Gastrocnemius medialis (tissue), 4 donors: Measurements from ENCODE around the gene ZNF362. TPM values are rescaled to one million over a fixed set of nuclear protein-coding genes. Genes with fewer than 3 reads are reported as not detected.
A peak's percentile ranks its signal among the peaks of the same experiment; 100 is the strongest.

ENCODE experiments used
- ATAC-seq, 2 donors: fragments of 150-250 bp; one replicate each; pipeline ENCODE4 v1.9.1; 2016
- DNase-seq, 2 donors: peaks; one replicate each; pipeline ENCODE4 v3.0.0-alpha.2; 2019
- H3K27ac ChIP-seq, 4 donors: fragments of 200-600 bp; sonication (generic); 1 replicate in 1 of 4; 2 replicates in 3 of 4; pipeline ENCODE4 v1.5.1; 2016 to 2018; ENCODE audit warnings: mild to moderate bottlenecking in 2 of 4, moderate library complexity in 1 of 4
- H3K27me3 ChIP-seq, 3 donors: fragments of 200-600 bp; sonication (generic) in 2 of 3; 1 replicate in 1 of 3; 2 replicates in 2 of 3; pipeline versions ENCODE4 v1.5.1 to v1.6.0; 2016 to 2019; ENCODE audit warnings: mild to moderate bottlenecking in 1 of 3, moderate library complexity in 1 of 3
- H3K36me3 ChIP-seq, 2 donors: fragments of 200-600 bp; sonication (generic) in 1 of 2; one replicate each; pipeline ENCODE4 v1.5.1; 2017 to 2018
- H3K4me1 ChIP-seq, 2 donors: fragments of 200-600 bp; sonication (generic) in 1 of 2; one replicate each; pipeline ENCODE4 v1.5.1; 2016 to 2017; ENCODE audit warnings: mild to moderate bottlenecking in 2 of 2
- H3K4me3 ChIP-seq, 4 donors: fragments of 200-600 bp; sonication (generic) in 3 of 4; 1 replicate in 1 of 4; 2 replicates in 3 of 4; pipeline ENCODE4 v1.5.1; 2016 to 2019; ENCODE audit warnings: mild to moderate bottlenecking in 2 of 4
- H3K9me3 ChIP-seq, 3 donors: fragments of 200-600 bp; sonication (generic) in 2 of 3; 1 replicate in 1 of 3; 2 replicates in 2 of 3; pipeline ENCODE4 v1.5.1; 2016 to 2019
- POLR2A ChIP-seq, 2 donors: fragments of 450-650 bp; IDR thresholded peaks; one replicate each; pipeline ENCODE4 v1.6.1; 2017; ENCODE audit warnings: antibody characterized with exemption in 2 of 2, mild to moderate bottlenecking in 2 of 2, moderate library complexity in 2 of 2
- in situ Hi-C, 4 donors: fragments of 200-750 bp; cut with MboI; loops; one replicate each; pipeline versions ENCODE4 v1.15.0 to v1.8.0; 2017; ENCODE audit warnings: low sequenced_read_pairs in 4 of 4
- intact Hi-C: fragments of 100-400 bp; cut with DNase I; formaldehyde crosslinking; loops from one replicate; pipeline ENCODE4 v1.15.1; 2023; ENCODE audit warnings: low total_unique reads
- total RNA-seq, 4 donors: library from RNA; depleted of rRNA; stranded (reverse); fragments of >200 nt; gene quantifications; one replicate each; pipeline versions ENCODE4 v1.1.0 to v1.2.3, GENCODE V29; 2016
- TF ChIP-seq, protein P1 (sequence below), 5 experiments: fragments of 450-650 bp in 3 of 5; fragments of 200-600 bp in 2 of 5; sonication (generic) in 2 of 5; IDR thresholded peaks in 4 of 5; conservative IDR thresholded peaks in 1 of 5; 1 replicate in 4 of 5; 2 replicates in 1 of 5; pipeline ENCODE4 v1.5.1; 2016 to 2019; ENCODE audit warnings: antibody characterized with exemption in 5 of 5, mild to moderate bottlenecking in 3 of 5, moderate library complexity in 3 of 5

Gene ZNF362
- total RNA-seq, 4 donors from 2014 or later = 6.4 to 19.2 (median 17.7) TPM

DNA sequence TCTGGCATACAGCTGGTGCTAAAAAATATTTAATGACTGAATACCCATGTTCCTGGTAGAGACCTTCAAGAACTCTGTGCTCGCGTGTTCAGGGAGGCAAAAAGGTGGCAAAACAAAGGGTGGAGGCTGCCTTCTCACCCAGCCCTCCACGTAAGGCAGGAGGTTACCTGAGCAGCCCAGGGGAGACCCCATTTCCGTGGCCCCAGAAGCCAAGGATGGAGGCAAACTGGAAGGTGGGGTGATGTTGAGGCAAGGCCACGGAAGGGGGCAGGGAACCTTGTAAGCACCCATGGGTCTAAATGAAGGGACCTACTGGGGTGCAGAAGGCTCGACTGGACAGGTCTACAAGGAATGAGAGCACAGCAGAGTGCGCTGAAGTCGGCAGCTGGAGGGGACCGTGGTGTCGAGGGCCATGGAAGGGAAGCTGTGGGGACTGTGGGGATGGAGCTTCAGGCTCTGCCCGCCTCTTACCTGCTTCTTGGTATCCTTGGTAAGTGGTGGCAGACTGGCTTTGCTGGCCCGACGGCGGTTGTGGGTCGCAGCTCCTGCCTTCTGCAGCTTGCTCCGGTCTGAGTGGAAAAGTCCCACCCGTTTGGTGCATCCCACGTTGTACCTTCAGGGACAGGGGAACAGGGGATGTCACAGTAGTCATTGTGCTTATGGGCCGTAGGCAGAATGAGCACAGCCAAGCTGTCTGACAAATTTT lies 73.5 kb downstream of the ZNF362 start:
- peaks cover 63 to 64% of the 10 kb centered on the region in 2 donors for H3K4me1 ChIP-seq
- in situ Hi-C loops = no loop called here
- no peak overlapping the region for H3K4me3 ChIP-seq

DNA sequence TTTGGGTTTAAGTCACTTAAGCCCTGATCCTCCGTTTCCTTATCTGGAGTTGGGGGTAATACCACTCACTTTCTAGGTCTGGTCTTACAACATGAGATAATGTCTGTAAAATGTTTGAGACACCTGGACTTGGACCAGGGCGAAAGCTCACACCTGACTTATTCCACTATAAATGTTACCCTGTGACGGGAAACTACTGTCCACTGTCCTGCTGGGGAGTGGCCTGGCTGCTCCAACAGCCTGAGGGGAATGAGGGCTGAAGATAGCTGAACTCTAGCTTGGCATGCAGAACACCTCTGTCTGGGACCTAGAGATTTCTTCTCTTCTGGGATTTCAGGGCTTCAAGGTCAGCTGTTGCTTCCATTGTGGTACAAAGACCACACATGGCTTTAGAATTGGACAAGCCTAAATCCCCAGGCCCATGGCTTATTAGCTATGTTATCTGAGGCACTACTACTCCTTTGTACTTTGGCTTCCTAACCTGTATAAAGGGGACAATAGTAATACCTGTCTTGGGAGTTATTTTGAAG lies 74.1 kb downstream of the ZNF362 start:
- Histone ChIP-seq H3K27ac (peak overlapping the region; percentile 94 to 99 (median 98)), H3K4me1 (peaks cover 70 to 71% of the 10 kb centered on the region in 2 donors), H3K27me3 (no peaks in the 10 kb centered on the region), H3K36me3 (peaks cover 13 to 67% of the 10 kb centered on the region in 2 donors), H3K9me3 (no peaks in the 10 kb centered on the region), H3K4me3 (no peak overlapping the region)
- DNase-seq (peak in 1 of 2 donors; percentile 12), ATAC-seq (no peak)
- intact Hi-C loops = no loop called here
- TF ChIP-seq, protein P1, sequence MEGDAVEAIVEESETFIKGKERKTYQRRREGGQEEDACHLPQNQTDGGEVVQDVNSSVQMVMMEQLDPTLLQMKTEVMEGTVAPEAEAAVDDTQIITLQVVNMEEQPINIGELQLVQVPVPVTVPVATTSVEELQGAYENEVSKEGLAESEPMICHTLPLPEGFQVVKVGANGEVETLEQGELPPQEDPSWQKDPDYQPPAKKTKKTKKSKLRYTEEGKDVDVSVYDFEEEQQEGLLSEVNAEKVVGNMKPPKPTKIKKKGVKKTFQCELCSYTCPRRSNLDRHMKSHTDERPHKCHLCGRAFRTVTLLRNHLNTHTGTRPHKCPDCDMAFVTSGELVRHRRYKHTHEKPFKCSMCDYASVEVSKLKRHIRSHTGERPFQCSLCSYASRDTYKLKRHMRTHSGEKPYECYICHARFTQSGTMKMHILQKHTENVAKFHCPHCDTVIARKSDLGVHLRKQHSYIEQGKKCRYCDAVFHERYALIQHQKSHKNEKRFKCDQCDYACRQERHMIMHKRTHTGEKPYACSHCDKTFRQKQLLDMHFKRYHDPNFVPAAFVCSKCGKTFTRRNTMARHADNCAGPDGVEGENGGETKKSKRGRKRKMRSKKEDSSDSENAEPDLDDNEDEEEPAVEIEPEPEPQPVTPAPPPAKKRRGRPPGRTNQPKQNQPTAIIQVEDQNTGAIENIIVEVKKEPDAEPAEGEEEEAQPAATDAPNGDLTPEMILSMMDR (IDR thresholded peaks at IDR 0.05 in 4 of 5, conservative IDR thresholded peaks at IDR 0.05 in 1 of 5) = no peak
- TF ChIP-seq POLR2A (IDR thresholded peaks at IDR 0.05) = no peak
- in situ Hi-C loops = no loop called here

More for the DNA sequence above, 73.5 kb downstream of the ZNF362 start:
- TF ChIP-seq, protein P1 (IDR thresholded peaks at IDR 0.05 in 4 of 5, conservative IDR thresholded peaks at IDR 0.05 in 1 of 5) = no peak
- no peak for TF ChIP-seq POLR2A (IDR thresholded peaks at IDR 0.05)
- no peak for ATAC-seq
- Histone ChIP-seq H3K36me3 (peaks cover 13 to 74% of the 10 kb centered on the region in 2 donors), H3K9me3 (no peaks in the 10 kb centered on the region), H3K27me3 (no peaks in the 10 kb centered on the region), H3K27ac (peak overlapping the region; percentile 94 to 99 (median 98))
- intact Hi-C loops = no loop called here
- peak in 1 of 2 donors; percentile 10 for DNase-seq

DNA sequence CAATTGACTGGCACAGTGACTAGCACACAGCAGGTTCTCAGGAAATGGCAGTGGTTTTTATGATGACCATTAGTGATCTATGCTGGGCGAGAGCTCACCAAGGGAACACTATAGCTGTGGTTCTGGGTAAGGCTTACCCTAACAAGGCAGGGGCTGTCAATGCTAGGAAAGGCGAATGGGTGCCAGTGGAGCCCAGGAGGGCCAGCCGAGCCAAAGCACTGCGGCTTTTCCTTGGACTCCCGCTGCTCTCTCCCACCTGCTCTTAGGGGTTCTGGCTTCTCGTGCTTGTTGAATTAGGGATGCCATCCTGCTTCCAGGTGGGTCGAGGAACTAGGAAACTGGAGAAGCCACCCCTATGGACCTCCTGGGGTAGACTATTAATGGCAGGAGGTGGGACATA lies 74.6 kb downstream of the ZNF362 start:
- Histone ChIP-seq H3K9me3 (no peaks in the 10 kb centered on the region), H3K36me3 (peaks cover 13 to 62% of the 10 kb centered on the region in 2 donors), H3K27me3 (no peaks in the 10 kb centered on the region), H3K4me3 (no peak overlapping the region), H3K4me1 (peaks cover 75 to 76% of the 10 kb centered on the region in 2 donors), H3K27ac (peak overlapping the region; percentile 94 to 99 (median 98))
- in situ Hi-C loops (no loop called here), intact Hi-C loops (no loop called here)
- TF ChIP-seq POLR2A (IDR thresholded peaks at IDR 0.05) = no peak
- DNase-seq = peak in 1 of 2 donors; percentile 10
- no peak for ATAC-seq

DNA sequence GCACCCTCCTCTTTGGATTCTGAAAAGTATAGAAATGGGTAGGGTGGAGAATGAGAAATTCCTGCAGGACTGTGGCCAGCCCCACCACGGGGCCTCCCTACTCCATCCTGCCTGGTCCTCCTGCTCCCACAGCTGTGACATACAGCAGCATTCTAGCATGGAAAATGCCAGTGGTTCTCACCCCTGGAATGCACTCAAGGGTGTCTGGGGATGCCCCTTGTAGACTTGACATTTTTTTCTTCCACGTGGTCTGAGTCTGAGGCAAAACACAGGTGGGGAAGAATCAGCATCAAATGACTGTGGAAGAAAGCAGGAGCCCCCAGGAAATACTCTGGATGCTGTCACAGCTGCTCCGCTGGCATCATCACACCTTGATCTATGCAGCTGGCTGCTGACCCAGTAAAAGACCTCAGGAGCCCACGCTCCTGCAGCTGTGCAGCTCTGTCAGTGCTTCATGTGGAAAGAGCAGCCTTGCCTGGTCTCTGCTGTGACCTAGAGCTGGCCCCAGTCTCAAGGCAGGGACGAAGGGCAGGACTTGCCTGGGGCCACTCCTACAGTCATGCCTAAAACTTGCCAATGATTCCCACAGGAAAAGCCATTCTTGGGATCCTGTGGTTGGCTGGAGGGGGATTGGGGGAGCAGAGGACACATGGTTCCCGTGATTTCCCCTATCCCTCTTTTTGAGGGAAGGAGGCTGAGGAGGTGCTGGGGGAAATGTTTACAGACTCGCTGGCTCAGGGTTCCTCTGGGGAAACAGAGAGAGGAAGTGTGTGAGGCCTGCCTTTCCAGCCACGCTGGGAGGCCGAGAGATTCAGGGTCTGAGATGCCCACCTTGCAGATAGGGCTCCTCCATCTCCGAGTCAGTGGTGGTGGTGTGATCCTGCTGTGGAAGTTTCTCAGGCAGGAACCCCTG lies 75.4 kb downstream of the ZNF362 start:
- Histone ChIP-seq H3K27ac (peak overlapping the region; percentile 94 to 99 (median 98)), H3K4me3 (no peak overlapping the region), H3K9me3 (no peaks in the 10 kb centered on the region), H3K4me1 (peaks cover 82 to 84% of the 10 kb centered on the region in 2 donors), H3K36me3 (peaks cover 13 to 54% of the 10 kb centered on the region in 2 donors), H3K27me3 (no peaks in the 10 kb centered on the region)
- peak in 1 of 2 donors; percentile 10 for DNase-seq
- in situ Hi-C loops = no loop called here
- no peak for TF ChIP-seq POLR2A (IDR thresholded peaks at IDR 0.05)
- TF ChIP-seq, protein P1 (IDR thresholded peaks at IDR 0.05 in 4 of 5, conservative IDR thresholded peaks at IDR 0.05 in 1 of 5) = no peak
- intact Hi-C loops = no loop called here
- ATAC-seq = no peak
